ENCODE measurements around the gene OPTC. TPM values are rescaled to one million over a fixed set of nuclear protein-coding genes. Genes with fewer than 3 reads are reported as not detected.

Gene OPTC
- total RNA-seq, 1 experiment from 2014 or later = not detected

DNA sequence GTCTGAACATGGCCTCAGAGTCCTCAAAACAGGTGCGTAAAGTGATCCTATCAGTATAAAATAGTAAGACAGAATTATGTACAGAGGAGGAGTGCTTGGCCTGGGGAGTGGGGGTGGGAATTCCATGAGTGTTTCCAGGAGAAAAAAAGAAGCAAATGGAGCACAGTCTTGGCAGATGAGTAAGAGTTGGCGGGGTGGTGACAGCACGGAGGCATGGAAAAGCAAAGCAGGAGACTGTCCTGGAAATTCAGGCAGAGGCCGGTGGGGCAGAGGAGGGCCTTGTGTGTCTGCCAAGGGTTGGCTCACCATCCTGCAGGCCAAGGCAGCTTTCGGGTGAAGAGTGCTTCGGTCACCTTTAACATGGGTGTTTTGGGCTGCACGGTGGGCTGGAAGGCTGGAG is 63.4 kb downstream of the OPTC start:
- no peaks in the 10 kb centered on the region for H3K27me3 ChIP-seq (ENCODE audit: insufficient read depth, low read length)
- BruUV-seq (replicated peaks) = no TSS peak
- ATAC-seq (no peak), DNase-seq (ENCODE audit: low read depth, low spot score) (no peak)
- H4K20me1 ChIP-seq (ENCODE audit: insufficient read depth) = no peaks in the 10 kb centered on the region
- TF ChIP-seq POLR2AphosphoS5 (IDR thresholded peaks at IDR 0.05; ENCODE audit: low read depth, low read length) (no peak), EGR1 (IDR thresholded peaks at IDR 0.05; ENCODE audit: low read depth) (no peak), EZH2 (IDR thresholded peaks at IDR 0.05) (no peak), FOSL1 (IDR thresholded peaks at IDR 0.05; ENCODE audit: low read depth) (no peak), RAD21 (IDR thresholded peaks at IDR 0.05; ENCODE audit: low read depth) (no peak), EZH2phosphoT487 (IDR thresholded peaks at IDR 0.05; ENCODE audit: borderline replicate concordance) (no peak), CEBPB (IDR thresholded peaks at IDR 0.05; ENCODE audit: low read depth) (no peak), YY1 (IDR thresholded peaks at IDR 0.05; ENCODE audit: extremely low read depth, insufficient replicate concordance, low read depth, low read length) (no peak), SP1 (IDR thresholded peaks at IDR 0.05; ENCODE audit: low read depth) (no peak), JUND (IDR thresholded peaks at IDR 0.05) (no peak), SIN3A (IDR thresholded peaks at IDR 0.05; ENCODE audit: low read depth) (no peak), CBX3 (IDR thresholded peaks at IDR 0.05; ENCODE audit: low read depth) (no peak), ZNF274 (IDR thresholded peaks at IDR 0.05; ENCODE audit: low read depth, low read length) (no peak)
- TF ChIP-seq, protein P1, sequence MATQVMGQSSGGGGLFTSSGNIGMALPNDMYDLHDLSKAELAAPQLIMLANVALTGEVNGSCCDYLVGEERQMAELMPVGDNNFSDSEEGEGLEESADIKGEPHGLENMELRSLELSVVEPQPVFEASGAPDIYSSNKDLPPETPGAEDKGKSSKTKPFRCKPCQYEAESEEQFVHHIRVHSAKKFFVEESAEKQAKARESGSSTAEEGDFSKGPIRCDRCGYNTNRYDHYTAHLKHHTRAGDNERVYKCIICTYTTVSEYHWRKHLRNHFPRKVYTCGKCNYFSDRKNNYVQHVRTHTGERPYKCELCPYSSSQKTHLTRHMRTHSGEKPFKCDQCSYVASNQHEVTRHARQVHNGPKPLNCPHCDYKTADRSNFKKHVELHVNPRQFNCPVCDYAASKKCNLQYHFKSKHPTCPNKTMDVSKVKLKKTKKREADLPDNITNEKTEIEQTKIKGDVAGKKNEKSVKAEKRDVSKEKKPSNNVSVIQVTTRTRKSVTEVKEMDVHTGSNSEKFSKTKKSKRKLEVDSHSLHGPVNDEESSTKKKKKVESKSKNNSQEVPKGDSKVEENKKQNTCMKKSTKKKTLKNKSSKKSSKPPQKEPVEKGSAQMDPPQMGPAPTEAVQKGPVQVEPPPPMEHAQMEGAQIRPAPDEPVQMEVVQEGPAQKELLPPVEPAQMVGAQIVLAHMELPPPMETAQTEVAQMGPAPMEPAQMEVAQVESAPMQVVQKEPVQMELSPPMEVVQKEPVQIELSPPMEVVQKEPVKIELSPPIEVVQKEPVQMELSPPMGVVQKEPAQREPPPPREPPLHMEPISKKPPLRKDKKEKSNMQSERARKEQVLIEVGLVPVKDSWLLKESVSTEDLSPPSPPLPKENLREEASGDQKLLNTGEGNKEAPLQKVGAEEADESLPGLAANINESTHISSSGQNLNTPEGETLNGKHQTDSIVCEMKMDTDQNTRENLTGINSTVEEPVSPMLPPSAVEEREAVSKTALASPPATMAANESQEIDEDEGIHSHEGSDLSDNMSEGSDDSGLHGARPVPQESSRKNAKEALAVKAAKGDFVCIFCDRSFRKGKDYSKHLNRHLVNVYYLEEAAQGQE (IDR thresholded peaks at IDR 0.05; ENCODE audit: low read depth) = no peak
- TF ChIP-seq, protein P2, sequence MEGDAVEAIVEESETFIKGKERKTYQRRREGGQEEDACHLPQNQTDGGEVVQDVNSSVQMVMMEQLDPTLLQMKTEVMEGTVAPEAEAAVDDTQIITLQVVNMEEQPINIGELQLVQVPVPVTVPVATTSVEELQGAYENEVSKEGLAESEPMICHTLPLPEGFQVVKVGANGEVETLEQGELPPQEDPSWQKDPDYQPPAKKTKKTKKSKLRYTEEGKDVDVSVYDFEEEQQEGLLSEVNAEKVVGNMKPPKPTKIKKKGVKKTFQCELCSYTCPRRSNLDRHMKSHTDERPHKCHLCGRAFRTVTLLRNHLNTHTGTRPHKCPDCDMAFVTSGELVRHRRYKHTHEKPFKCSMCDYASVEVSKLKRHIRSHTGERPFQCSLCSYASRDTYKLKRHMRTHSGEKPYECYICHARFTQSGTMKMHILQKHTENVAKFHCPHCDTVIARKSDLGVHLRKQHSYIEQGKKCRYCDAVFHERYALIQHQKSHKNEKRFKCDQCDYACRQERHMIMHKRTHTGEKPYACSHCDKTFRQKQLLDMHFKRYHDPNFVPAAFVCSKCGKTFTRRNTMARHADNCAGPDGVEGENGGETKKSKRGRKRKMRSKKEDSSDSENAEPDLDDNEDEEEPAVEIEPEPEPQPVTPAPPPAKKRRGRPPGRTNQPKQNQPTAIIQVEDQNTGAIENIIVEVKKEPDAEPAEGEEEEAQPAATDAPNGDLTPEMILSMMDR (IDR thresholded peaks at IDR 0.05 in 2 of 3, conservative IDR thresholded peaks at IDR 0.05 in 1 of 3; ENCODE audit: borderline replicate concordance in 1 of 3, insufficient read depth in 1 of 3, low read depth in 2 of 3, low read length in 2 of 3) = no peak
- no peak overlapping the region for H3K4me2 ChIP-seq (ENCODE audit: low read length)
- ChIA-PET RAD21 (ENCODE audit: low non-redundant PET in 1 of 2, low total read pairs in 2 of 2, uncharacterized antibody in 2 of 2, unreplicated experiment in 2 of 2) (interaction anchor here in 1 of 2 experiments (0.6 kb wide), 1 partner anchor 168 kb away, joined by 3 read pairs; no protein-coding TSS in a partner anchor), POLR2A (no interaction called here), CTCF (no interaction called here)
- intact Hi-C loops (cut with micrococcal nuclease) = no loop called here
- H3K79me2 ChIP-seq (ENCODE audit: insufficient read depth, low read length) = no peaks in the 10 kb centered on the region
- no peaks in the 10 kb centered on the region for H3K9me2 ChIP-seq (ENCODE audit: insufficient read depth)
- H2AFZ ChIP-seq (ENCODE audit: low read depth, low read length, poor library complexity, severe bottlenecking) = no peak overlapping the region
- no peaks in the 10 kb centered on the region for H3K36me3 ChIP-seq (ENCODE audit: control insufficient read depth in 1 of 2, insufficient read depth in 2 of 2, low read length in 2 of 2)
- no peak overlapping the region for H3K4me3 ChIP-seq (replicated peaks in 1 of 2; ENCODE audit: low read depth in 1 of 2, low read length in 2 of 2)
- no peaks in the 10 kb centered on the region for H3K4me1 ChIP-seq (ENCODE audit: control insufficient read depth in 1 of 2, insufficient read depth in 2 of 2, low read length in 2 of 2)
- H3K9me3 ChIP-seq (ENCODE audit: control insufficient read depth in 1 of 2, insufficient read depth in 1 of 2, low read depth in 1 of 2, low read length in 2 of 2) = no peaks in the 10 kb centered on the region
- H3K27ac ChIP-seq (ENCODE audit: low read depth, low read length) = no peak overlapping the region
- H3K9ac ChIP-seq (ENCODE audit: low read length) = no peak overlapping the region
